ENCODE measurements around the gene PCGF1. TPM values are rescaled to one million over a fixed set of nuclear protein-coding genes. Genes with fewer than 3 reads are reported as not detected.

PCGF1 gene
- polyA plus RNA-seq (2012; ENCODE audit: low read depth, missing spikeins): 17.0 TPM

GRCh38 chr2:74507145-74507925 lies at the start of gene PCGF1:
Gene PCGF1, minus strand, starts transcription at chr2:74507695. Its CDS starts 27 bp downstream, at chr2:74507668.
- peak; percentile 93 for FAIRE-seq
- DNase-seq (ENCODE audit: insufficient read length, low spot score): peak; percentile 94
- peak; percentile 80; the same call in 1 of the 2 replicates for TF ChIP-seq POLR2AphosphoS5 (IDR thresholded peaks at IDR 0.05; ENCODE audit: low read depth, low read length)
- TF ChIP-seq SPI1 (IDR thresholded peaks at IDR 0.05; ENCODE audit: low read depth, low read length): no peak
- TF ChIP-seq PAX5 (IDR thresholded peaks at IDR 0.05; ENCODE audit: insufficient read depth, low read length, severe bottlenecking): no peak
- TF ChIP-seq TAF1 (IDR thresholded peaks at IDR 0.05; ENCODE audit: low read depth, low read length): peak; percentile 91
- TF ChIP-seq POU2F2 (IDR thresholded peaks at IDR 0.05; ENCODE audit: low read depth, low read length): no peak
- peak; percentile 91 for TF ChIP-seq POLR2A (IDR thresholded peaks at IDR 0.05; ENCODE audit: low read depth, low read length)

DNA sequence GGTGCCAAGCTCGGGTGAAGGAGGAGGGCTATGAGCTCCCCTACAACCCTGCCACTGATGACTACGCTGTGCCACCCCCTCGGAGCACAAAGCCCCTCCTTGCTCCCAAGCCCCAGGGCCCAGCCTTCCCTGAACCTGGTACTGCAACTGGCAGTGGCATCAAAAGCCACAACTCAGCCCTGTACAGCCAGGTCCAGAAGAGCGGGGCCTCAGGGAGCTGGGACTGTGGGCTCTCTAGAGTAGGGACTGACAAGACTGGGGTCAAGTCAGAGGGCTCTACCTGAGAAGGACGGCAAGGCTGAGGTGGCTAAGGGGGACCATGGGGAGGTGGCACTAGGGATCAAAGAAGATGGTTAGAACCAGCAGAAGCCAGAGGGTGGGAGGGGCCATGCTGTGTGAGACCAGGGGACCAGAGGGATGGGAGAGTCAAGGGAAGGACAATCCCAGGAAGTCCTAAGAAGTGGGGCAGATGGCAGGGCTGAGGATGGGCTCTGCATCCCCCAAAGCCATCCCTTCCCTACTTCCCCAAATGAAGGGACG lies 49.4 kb upstream of the PCGF1 start:
- TF ChIP-seq TAF1 (IDR thresholded peaks at IDR 0.05; ENCODE audit: low read depth, low read length): no peak
- TF ChIP-seq POU2F2 (IDR thresholded peaks at IDR 0.05; ENCODE audit: low read depth, low read length): no peak
- no peak for TF ChIP-seq POLR2AphosphoS5 (IDR thresholded peaks at IDR 0.05; ENCODE audit: low read depth, low read length)
- TF ChIP-seq POLR2A (IDR thresholded peaks at IDR 0.05; ENCODE audit: low read depth, low read length): no peak; the same call in 1 of the 2 replicates
- no peak for TF ChIP-seq PAX5 (IDR thresholded peaks at IDR 0.05; ENCODE audit: insufficient read depth, low read length, severe bottlenecking)
- no peak for TF ChIP-seq SPI1 (IDR thresholded peaks at IDR 0.05; ENCODE audit: low read depth, low read length)
- DNase-seq (ENCODE audit: insufficient read length, low spot score) (no peak), FAIRE-seq (no peak)

GRCh38 chr2:74556159-74556558 lies 48.7 kb upstream of the PCGF1 start:
- TF ChIP-seq POLR2A (IDR thresholded peaks at IDR 0.05; ENCODE audit: low read depth, low read length) (no peak), PAX5 (IDR thresholded peaks at IDR 0.05; ENCODE audit: insufficient read depth, low read length, severe bottlenecking) (no peak), TAF1 (IDR thresholded peaks at IDR 0.05; ENCODE audit: low read depth, low read length) (no peak), POU2F2 (IDR thresholded peaks at IDR 0.05; ENCODE audit: low read depth, low read length) (no peak), POLR2AphosphoS5 (IDR thresholded peaks at IDR 0.05; ENCODE audit: low read depth, low read length) (no peak), SPI1 (IDR thresholded peaks at IDR 0.05; ENCODE audit: low read depth, low read length) (no peak)
- FAIRE-seq (no peak), DNase-seq (ENCODE audit: insufficient read length, low spot score) (no peak)

DNA sequence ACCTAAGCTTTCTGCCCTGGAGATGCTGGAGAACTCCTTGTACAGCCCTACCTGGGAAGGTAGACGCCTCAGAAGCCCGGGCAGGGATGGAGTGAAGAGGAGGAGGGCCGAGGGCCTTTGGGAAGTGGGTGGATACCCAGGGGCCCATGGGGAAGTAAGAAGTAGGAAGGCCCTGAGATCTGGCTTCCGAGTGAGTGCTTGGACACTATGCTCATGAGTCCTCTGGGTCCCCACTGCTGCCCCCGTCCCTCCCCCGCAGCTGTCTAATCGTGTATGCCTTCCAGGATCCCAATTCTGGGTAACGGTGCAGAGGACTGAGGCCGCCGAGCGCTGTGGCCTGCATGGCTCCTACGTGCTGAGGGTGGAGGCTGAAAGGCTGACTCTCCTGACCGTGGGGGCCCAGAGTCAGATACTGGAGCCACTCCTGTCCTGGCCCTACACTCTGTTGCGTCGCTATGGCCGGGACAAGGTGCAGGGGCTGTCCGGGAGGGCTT lies 48.2 kb upstream of the PCGF1 start:
- FAIRE-seq: no peak
- DNase-seq (ENCODE audit: insufficient read length, low spot score): no peak
- TF ChIP-seq TAF1 (IDR thresholded peaks at IDR 0.05; ENCODE audit: low read depth, low read length) (no peak), POU2F2 (IDR thresholded peaks at IDR 0.05; ENCODE audit: low read depth, low read length) (no peak), POLR2A (IDR thresholded peaks at IDR 0.05; ENCODE audit: low read depth, low read length) (no peak), SPI1 (IDR thresholded peaks at IDR 0.05; ENCODE audit: low read depth, low read length) (no peak), POLR2AphosphoS5 (IDR thresholded peaks at IDR 0.05; ENCODE audit: low read depth, low read length) (no peak), PAX5 (IDR thresholded peaks at IDR 0.05; ENCODE audit: insufficient read depth, low read length, severe bottlenecking) (no peak)

- DNase-seq (ENCODE audit: insufficient read length, low spot score) (no peak), FAIRE-seq (peak; percentile 77)
- no peak for TF ChIP-seq POLR2AphosphoS5 (IDR thresholded peaks at IDR 0.05; ENCODE audit: low read depth, low read length)
- TF ChIP-seq POLR2A (IDR thresholded peaks at IDR 0.05; ENCODE audit: low read depth, low read length): no peak; the same call in 1 of the 2 replicates
- TF ChIP-seq PAX5 (IDR thresholded peaks at IDR 0.05; ENCODE audit: insufficient read depth, low read length, severe bottlenecking): no peak
- TF ChIP-seq POU2F2 (IDR thresholded peaks at IDR 0.05; ENCODE audit: low read depth, low read length): no peak
- TF ChIP-seq SPI1 (IDR thresholded peaks at IDR 0.05; ENCODE audit: low read depth, low read length): no peak
- no peak for TF ChIP-seq TAF1 (IDR thresholded peaks at IDR 0.05; ENCODE audit: low read depth, low read length)
These were observed 47.5 kb upstream of the PCGF1 start for GRCh38 chr2:74554820-74555531.

DNA sequence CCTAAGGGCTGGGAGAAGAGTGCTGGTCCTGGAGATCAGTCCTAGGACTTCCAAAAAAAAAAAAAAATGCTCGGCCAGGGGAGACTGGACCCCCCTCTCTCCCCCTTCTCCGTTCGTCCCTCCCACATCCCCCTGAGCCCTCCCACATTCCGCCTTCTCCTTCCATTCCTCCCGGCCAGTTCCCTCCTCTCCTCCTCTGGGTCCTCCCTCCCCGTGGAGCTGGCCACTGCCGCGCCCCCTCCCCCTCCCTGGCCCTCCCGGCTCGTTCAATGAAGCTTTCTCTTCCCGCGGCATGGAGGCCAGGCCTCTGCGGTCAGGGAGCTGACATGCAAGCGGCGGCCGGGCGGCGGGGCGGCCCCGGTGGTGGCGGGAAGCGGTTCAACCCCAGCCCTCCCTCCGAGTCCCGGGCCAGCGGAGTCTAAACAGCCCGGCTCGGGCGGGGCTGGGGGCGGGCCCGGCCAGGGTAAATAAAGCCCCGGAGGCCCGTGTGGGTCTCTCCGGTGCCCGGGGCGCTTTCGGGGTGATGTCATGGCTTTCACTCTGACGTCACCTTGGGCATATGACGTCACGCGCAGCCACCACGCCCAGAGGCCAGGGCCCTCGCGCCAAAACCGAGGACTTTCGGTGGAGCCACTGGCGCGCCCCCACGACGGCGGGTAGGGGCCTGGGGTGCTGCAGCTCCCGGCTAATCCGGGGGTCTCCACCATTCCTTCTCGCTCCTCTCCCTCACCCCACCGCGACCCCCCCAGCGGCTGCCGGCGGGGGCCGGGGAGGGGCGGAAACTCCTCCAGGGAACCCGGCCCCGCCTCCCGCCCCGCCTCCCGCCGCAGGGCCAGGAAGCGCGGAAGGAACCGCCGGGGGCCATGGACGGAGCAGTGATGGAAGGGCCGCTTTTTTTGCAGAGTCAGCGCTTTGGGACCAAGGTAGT lies 46.7 kb upstream of the PCGF1 start, which contains the start of the genes DOK1 and LOXL3:
DOK1 (plus strand) TSS at position 829 of the 928 bp plus-strand sequence; CDS start at position 864, 35 bp downstream.
LOXL3 (minus strand) TSS at position 51 of the 928 bp plus-strand sequence. CDS start 1,308 bp downstream, outside the sequence.
- TF ChIP-seq POLR2A (IDR thresholded peaks at IDR 0.05; ENCODE audit: low read depth, low read length): peak; percentile 8; the same call in 1 of the 2 replicates
- TF ChIP-seq PAX5 (IDR thresholded peaks at IDR 0.05; ENCODE audit: insufficient read depth, low read length, severe bottlenecking): no peak
- 0 out of 2 replicates have a peak, but pooled peaks have one; percentile 2 for TF ChIP-seq SPI1 (IDR thresholded peaks at IDR 0.05; ENCODE audit: low read depth, low read length)
- no peak for TF ChIP-seq POU2F2 (IDR thresholded peaks at IDR 0.05; ENCODE audit: low read depth, low read length)
- no peak for TF ChIP-seq POLR2AphosphoS5 (IDR thresholded peaks at IDR 0.05; ENCODE audit: low read depth, low read length)
- TF ChIP-seq TAF1 (IDR thresholded peaks at IDR 0.05; ENCODE audit: low read depth, low read length): no peak; the same call in 1 of the 2 replicates
- FAIRE-seq (peak; percentile 69), DNase-seq (ENCODE audit: insufficient read length, low spot score) (peak; percentile 89)

DNA sequence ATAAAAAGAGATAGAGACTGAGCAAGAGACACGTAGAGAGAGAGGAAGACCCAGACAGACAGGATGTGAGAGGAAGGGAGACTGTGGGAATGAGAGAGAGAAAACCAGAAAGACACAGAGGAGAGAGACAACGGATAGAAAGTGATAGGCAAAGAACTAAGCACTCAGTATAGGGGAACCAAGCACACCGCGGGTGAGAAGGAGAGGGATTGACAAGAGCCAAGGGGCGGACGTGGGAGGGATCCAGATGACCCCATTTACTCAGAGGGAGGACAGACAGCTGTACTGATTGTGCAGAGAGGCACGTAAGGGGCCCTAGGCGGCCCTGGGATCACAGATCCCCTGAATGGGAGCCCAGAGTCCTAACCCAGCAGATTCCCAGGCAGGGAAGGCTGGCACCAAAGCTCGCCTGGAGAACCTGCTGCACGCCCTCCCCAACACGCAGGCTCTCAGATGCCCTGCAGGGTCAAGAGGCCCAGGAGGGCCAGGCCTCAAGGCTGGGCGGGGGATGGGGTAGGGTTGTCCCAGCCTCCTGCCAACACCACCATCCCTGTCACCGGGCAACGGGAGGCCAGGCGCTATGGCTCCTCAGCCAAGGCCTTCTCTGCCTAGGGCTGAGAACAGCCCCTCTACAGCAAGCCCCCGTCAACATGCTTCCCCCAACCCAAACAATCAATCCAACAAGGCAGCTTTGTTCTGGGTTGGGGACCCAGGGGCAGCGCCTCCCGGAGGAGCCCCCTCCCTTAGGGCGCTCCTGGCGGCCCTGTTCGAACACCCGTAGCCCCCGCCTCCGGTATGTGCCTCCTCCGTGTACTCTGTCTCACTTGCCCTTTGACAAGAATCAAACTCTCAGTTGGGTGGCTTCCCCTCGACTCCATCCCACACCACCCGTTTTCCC lies 45.7 kb upstream of the PCGF1 start:
- FAIRE-seq (peak; percentile 20), DNase-seq (ENCODE audit: insufficient read length, low spot score) (no peak)
- TF ChIP-seq POLR2AphosphoS5 (IDR thresholded peaks at IDR 0.05; ENCODE audit: low read depth, low read length): no peak
- no peak for TF ChIP-seq SPI1 (IDR thresholded peaks at IDR 0.05; ENCODE audit: low read depth, low read length)
- no peak for TF ChIP-seq PAX5 (IDR thresholded peaks at IDR 0.05; ENCODE audit: insufficient read depth, low read length, severe bottlenecking)
- TF ChIP-seq POLR2A (IDR thresholded peaks at IDR 0.05; ENCODE audit: low read depth, low read length): no peak
- no peak for TF ChIP-seq POU2F2 (IDR thresholded peaks at IDR 0.05; ENCODE audit: low read depth, low read length)
- no peak for TF ChIP-seq TAF1 (IDR thresholded peaks at IDR 0.05; ENCODE audit: low read depth, low read length)
